ENCODE measurements around the gene LIMK2. TPM values are rescaled to one million over a fixed set of nuclear protein-coding genes. Genes with fewer than 3 reads are reported as not detected.
"Not testable (repeated sequence)": the region's sequence is repeated elsewhere in the genome, so short reads cannot be mapped to it uniquely, and the experiment has no call there.

LIMK2 gene
- total RNA-seq, 2 experiments from 2014 or later: 48.6 to 54.5 TPM

- CTCF ChIA-PET: interaction anchor here (0.7 to 2.0 kb wide), 4 partner anchors 8 to 794 kb away, joined by 3 to 10 read pairs (median 3); partner anchors contain the start of gene SELENOM
- Mint-ChIP-seq H3K4me1 (no peaks in the 10 kb centered on the region), H3K4me3 (no peak overlapping the region), H3K36me3 (ENCODE audit: low read depth) (peaks cover 12% of the 10 kb centered on the region), H3K27ac (no peak overlapping the region), H3K9me3 (no peaks in the 10 kb centered on the region), H3K27me3 (no peaks in the 10 kb centered on the region)
- POLR2A ChIA-PET: no interaction called here
- no peak for DNase-seq
Measured at GRCh38 chr22:31193092-31193491, 19.0 kb upstream of the LIMK2 start.

DNA sequence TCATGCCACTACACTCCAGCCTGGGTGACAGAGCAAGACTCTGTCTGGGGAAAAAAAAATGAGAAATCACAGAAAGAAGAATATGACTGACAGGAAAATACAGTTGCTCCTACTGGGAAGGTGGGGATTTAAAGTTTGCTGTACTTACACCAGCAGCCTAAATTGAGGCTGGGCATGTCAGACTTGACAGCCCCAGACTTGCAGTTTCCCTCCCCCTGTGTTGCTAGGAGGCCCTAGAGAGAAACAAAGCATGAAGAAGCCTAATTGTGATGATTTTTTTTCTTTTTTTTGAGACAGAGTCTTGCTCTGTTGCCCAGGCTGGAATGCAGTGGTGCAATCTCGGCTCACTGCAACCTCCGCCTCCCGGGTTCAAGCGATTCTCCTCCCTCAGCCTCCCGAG, 17.4 kb upstream of the LIMK2 start:
- H3K27me3 Mint-ChIP-seq, H3K9me3 Mint-ChIP-seq, H3K4me3 Mint-ChIP-seq, DNase-seq, POLR2A ChIA-PET, H3K4me1 Mint-ChIP-seq, CTCF ChIA-PET, H3K27ac Mint-ChIP-seq: not testable (repeated sequence)
- H3K36me3 Mint-ChIP-seq (ENCODE audit: low read depth): peaks cover 12% of the 10 kb centered on the region

DNA sequence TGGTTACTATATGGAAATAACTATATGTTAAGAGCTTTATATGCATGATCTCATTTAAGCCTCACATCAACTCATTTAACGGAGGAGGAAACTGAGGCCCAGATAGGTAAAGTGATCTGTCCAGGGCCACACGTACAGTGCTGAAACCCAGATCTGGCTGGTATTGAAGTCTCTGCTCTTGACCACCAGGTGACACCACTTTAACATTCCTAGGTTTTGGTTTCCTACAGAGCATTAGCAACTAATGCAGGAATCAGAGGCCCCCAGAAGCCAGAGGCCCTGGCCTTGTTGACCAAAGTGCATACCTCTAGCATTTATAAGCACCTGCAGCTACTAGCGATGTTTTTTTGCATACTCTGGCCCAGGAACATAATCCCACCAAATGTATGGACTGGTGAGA, 12.9 kb upstream of the LIMK2 start:
- no peak for DNase-seq
- ChIA-PET CTCF (interaction anchor here (1.1 kb wide), 1 partner anchor 12 kb away, joined by 4 read pairs; no protein-coding TSS in a partner anchor), POLR2A (no interaction called here)
- no peaks in the 10 kb centered on the region for H3K9me3 Mint-ChIP-seq
- H3K36me3 Mint-ChIP-seq (ENCODE audit: low read depth): peaks cover 10% of the 10 kb centered on the region
- H3K4me1 Mint-ChIP-seq: peaks cover 7% of the 10 kb centered on the region
- no peak overlapping the region for H3K27ac Mint-ChIP-seq
- no peak overlapping the region for H3K4me3 Mint-ChIP-seq
- no peaks in the 10 kb centered on the region for H3K27me3 Mint-ChIP-seq

DNA sequence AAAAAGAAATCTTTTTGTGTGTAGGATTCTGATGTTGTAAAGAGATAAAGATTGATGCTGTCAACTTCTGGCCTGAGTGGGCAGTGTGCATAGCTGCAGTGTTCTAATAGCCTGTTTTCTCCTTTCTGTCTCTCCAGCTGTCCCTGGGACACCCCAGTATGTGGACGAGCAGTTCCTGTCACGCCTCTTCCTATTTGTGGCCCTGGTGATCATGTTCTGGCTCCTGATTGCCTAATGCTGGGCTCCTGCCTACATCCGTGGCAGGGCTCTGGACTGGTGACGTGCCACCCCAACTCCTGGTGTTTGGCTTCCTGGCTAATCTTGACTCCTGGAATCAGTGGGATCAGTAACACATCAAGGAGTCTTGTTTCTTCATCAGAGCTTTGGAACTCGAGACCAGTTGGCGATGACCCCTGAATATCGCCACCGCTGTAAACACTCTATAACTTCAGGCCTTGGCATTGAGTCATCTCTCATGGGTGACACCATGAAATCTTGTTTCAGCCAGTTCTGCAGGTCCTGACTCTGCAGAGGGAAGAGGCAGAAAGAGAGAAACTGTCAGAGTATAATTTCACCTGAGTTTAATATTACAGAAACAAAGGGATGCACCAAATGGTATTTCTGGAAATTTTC, 7.6 kb upstream of the LIMK2 start:
- CTCF ChIA-PET, DNase-seq, H3K4me3 Mint-ChIP-seq, H3K4me1 Mint-ChIP-seq, H3K9me3 Mint-ChIP-seq, H3K27ac Mint-ChIP-seq, H3K27me3 Mint-ChIP-seq, POLR2A ChIA-PET: not testable (repeated sequence)
- peaks cover 12% of the 10 kb centered on the region for H3K36me3 Mint-ChIP-seq (ENCODE audit: low read depth)

- H3K27me3 Mint-ChIP-seq, H3K9me3 Mint-ChIP-seq, CTCF ChIA-PET, POLR2A ChIA-PET, DNase-seq, H3K4me3 Mint-ChIP-seq, H3K27ac Mint-ChIP-seq: not testable (repeated sequence)
- Mint-ChIP-seq H3K36me3 (ENCODE audit: low read depth) (peaks cover 13% of the 10 kb centered on the region), H3K4me1 (peaks cover 14% of the 10 kb centered on the region)
Measured at GRCh38 chr22:31205059-31205458, 7.0 kb upstream of the LIMK2 start.

DNA sequence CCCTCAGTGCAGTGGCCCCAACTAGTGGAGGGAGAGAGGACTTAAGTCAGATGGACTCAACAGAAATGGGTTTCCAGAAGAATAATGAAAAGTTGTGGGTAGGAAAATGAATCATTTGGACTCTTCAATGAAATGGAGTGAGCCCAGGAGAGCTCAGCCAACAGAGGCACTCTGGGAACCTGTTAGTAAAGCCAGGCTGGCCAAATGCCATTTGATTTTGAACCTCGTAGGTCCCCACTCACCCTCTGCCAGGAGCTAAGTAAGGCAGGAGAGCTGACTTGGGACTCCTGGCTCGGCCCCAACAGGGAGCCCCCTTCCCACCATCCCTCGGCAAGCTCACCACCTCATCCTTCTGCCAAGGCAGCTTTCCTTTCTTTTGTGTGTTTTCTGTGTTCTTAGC, 5.6 kb upstream of the LIMK2 start:
- H3K27me3 Mint-ChIP-seq, H3K4me3 Mint-ChIP-seq, H3K27ac Mint-ChIP-seq, POLR2A ChIA-PET, H3K9me3 Mint-ChIP-seq, DNase-seq: not testable (repeated sequence)
- peaks cover 27% of the 10 kb centered on the region for H3K4me1 Mint-ChIP-seq
- CTCF ChIA-PET: interaction anchor here (1.5 to 13.2 kb wide), 3 partner anchors 13 to 66 kb away, joined by 3 to 110 read pairs (median 8); no protein-coding TSS in a partner anchor
- H3K36me3 Mint-ChIP-seq (ENCODE audit: low read depth): peaks cover 13% of the 10 kb centered on the region

DNA sequence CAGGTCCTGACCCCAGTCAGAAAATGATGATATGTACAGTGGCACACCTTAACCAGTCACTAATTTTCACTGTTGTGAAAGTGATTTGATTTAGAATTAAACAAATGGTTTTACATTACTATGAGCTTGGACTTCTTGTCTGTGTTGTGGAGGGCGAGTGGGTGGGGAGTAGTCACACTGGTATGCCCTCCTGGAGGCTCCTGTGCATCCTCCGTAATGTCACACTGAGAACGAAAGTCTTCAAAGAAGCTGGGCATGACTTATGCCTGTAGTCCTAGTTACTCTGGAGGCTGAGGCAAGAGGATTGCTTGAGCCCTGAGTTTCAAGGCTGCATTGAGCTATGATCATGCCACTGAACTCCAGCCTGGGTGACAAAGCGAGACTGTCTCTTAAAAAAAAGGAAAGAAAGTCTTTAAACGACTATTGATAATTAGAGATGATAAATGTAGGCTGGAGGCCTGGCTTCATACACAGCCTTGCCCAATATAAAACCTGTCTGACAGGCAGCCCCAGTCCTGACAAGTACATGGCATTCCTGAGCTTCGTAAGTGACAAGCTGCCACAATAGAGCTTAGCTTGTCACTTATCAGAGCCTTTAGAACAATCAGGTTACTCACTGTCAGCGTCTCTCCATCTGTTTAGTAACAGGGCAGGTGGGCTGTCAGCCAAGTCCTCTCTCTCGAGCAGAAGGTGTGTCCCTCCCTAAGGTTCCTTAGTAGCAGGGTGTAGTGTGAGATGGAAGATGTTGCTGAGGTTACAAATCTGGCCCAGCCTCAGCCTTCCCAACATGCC, 5.0 kb upstream of the LIMK2 start:
- ChIA-PET CTCF (interaction anchor here (0.6 to 13.2 kb wide), 4 partner anchors 12 to 618 kb away, joined by 3 to 110 read pairs (median 6); no protein-coding TSS in a partner anchor), POLR2A (no interaction called here)
- H3K9me3 Mint-ChIP-seq: no peaks in the 10 kb centered on the region
- peaks cover 13% of the 10 kb centered on the region for H3K36me3 Mint-ChIP-seq (ENCODE audit: low read depth)
- H3K27ac Mint-ChIP-seq: peak overlapping the region; percentile 61
- no peaks in the 10 kb centered on the region for H3K27me3 Mint-ChIP-seq
- H3K4me1 Mint-ChIP-seq: peaks cover 32% of the 10 kb centered on the region
- no peak for DNase-seq
- H3K4me3 Mint-ChIP-seq: no peak overlapping the region

DNA sequence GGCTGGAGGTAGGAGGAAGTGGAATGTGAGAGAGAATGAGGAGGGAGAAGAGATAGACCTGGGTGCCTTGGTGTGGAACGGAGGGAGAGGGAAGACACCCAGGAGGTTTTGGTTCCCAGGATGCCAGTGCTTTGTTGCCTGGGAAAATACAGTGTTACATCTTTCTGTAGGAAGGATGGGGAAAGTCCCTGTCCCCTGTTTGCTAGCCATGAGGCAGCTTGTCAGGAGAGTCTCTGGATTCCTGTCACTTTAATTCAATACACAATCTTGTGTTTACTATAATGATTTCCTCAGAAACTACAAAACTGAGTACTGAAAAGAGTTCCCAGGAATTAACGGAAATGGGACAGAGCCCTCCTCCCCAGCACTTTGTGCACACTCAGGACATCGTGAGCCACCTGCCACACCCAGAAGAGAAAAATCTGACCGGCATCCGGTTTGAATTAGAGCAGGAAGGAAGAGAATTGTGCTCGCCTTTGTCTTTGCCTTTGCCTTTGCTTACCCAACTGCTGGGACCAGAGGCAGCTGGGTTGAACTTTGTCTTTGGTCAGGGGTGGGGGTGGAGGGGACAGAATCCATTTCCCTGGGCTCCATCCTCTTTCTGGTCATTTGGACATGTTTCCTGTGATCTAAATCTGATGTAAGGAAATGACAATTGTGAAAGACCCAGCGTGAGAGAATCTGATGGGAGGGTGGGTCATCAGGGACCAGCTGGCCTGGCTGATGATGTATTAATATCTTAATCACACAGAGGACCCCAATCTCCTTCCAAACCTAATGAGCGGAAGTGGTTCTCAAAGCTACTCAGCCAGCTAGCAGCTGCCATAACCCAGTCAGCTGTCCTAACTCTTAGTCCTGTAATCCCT, 1.3 kb upstream of the LIMK2 start:
- DNase-seq: peak; percentile 34
- Mint-ChIP-seq H3K4me1 (peaks cover 46% of the 10 kb centered on the region), H3K27ac (peak overlapping the region; percentile 92), H3K9me3 (no peaks in the 10 kb centered on the region), H3K36me3 (ENCODE audit: low read depth) (peaks cover 10% of the 10 kb centered on the region), H3K4me3 (peak overlapping the region; percentile 90), H3K27me3 (no peaks in the 10 kb centered on the region)
- POLR2A ChIA-PET: no interaction called here
- CTCF ChIA-PET: interaction anchor here (0.6 to 13.2 kb wide), 13 partner anchors 9 to 125 kb away, joined by 3 to 110 read pairs (median 4); partner anchors contain the start of gene PIK3IP1

DNA sequence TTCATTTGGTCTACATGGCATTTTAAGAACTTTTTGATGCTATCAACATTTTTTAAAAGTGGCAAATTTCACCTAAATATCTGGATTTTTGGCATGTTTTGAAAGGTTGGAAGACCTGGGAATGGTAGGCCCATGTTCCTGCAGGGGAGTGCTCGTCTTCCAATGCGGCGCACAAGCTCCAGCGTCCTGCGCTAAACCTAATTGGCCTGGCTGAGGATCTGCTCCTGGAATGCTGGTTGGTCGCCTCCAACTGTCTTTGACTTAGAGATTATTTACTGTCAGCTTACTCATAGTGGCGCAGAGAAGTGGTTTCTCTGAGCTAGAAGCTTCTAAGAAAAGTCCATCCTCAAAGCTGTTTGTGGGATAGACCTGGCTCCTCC, 626 bp upstream of the LIMK2 start:
- H3K4me3 Mint-ChIP-seq: peak overlapping the region; percentile 90

DNA sequence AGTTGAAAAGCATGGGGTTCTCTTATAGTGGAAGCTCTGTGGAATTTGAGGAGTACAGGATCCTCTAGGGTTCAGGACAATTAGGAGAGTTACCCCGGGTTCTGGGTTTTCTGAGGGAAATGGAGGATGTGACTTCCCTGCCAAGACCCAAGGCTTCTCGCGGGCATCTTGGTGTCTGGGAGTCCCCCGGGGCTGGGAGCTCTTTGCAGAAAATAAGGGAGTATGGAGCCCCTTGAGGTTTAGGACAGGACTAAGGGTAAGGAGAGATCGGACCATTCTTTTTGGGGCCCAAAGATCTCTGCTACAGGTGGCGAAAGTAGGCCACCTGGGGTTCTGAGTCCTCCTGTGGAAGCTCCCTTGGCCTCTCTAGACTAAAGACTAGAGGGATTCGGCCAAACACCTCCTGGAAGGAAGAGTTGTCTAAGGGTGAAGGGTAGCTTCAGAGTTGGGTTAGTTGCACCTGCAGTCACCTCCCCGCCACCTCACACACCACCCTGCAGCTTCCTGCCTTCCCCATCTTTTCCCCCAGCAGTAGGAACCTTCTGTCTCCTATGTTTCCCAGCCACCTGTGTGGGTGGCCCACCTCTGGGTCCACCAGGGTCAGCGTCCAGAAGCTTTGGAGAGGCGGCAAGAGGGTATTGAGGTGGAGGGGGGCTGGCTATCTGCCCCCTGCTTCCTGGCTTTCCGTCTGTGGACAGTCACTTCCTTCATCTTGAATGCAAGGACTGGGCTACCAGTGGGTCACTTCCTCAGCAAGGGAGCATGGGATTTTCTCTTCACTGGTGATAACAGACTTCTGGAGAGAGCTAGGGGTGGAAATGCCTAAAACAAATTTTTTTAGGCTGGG, 908 bp downstream of the LIMK2 start:
- H3K9me3 Mint-ChIP-seq: no peaks in the 10 kb centered on the region
- no peaks in the 10 kb centered on the region for H3K27me3 Mint-ChIP-seq
- peaks cover 12% of the 10 kb centered on the region for H3K36me3 Mint-ChIP-seq (ENCODE audit: low read depth)
- DNase-seq: no peak
- peaks cover 58% of the 10 kb centered on the region for H3K4me1 Mint-ChIP-seq
- peak overlapping the region; percentile 92 for H3K27ac Mint-ChIP-seq
- peak overlapping the region; percentile 90 for H3K4me3 Mint-ChIP-seq
- POLR2A ChIA-PET: interaction anchor here (0.6 to 1.1 kb wide), 2 partner anchors 13 to 469 kb away, joined by 3 to 4 read pairs; no protein-coding TSS in a partner anchor
- CTCF ChIA-PET: interaction anchor here (0.6 to 13.2 kb wide), 11 partner anchors 9 to 290 kb away, joined by 3 to 110 read pairs (median 4); no protein-coding TSS in a partner anchor

More for the DNA sequence above, 626 bp upstream of the LIMK2 start:
- no peak for DNase-seq
- Mint-ChIP-seq H3K27ac (peak overlapping the region; percentile 92), H3K4me1 (peaks cover 51% of the 10 kb centered on the region), H3K27me3 (no peaks in the 10 kb centered on the region), H3K9me3 (no peaks in the 10 kb centered on the region), H3K36me3 (ENCODE audit: low read depth) (peaks cover 10% of the 10 kb centered on the region)
- ChIA-PET CTCF (interaction anchor here (0.6 to 13.2 kb wide), 13 partner anchors 9 to 1229 kb away, joined by 3 to 110 read pairs (median 4); partner anchors contain the start of gene PIK3IP1), POLR2A (no interaction called here)

DNA sequence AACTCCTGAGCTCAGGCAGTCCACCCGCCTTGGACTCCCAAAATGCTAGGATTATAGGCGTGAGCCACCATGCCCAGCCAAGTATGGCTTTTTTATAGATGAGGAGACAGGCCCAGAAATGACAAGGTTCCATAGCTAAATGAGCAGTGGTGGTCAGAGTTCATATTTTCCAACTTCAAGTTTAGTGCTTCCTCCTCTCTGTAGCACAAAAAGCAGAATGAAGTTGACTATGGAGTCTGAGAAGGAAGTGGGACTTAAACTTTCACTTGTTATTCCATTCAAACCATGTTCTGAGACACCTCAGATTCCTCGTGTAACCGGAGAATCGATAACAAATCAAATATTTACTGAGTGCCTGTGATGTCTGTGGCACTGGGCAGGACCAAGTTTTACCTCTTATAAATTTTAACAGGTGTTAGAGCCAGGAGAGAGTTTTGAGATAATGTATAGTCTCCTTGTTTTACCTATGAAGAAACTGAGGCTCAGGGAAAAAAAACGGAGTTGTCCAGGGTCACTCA, 3.0 kb downstream of the LIMK2 start:
- Mint-ChIP-seq H3K4me1 (peaks cover 64% of the 10 kb centered on the region), H3K27me3 (no peaks in the 10 kb centered on the region), H3K4me3 (no peak overlapping the region), H3K36me3 (ENCODE audit: low read depth) (peaks cover 14% of the 10 kb centered on the region), H3K27ac (no peak overlapping the region), H3K9me3 (no peaks in the 10 kb centered on the region)
- no peak for DNase-seq
- ChIA-PET POLR2A (no interaction called here), CTCF (interaction anchor here (13.2 kb wide), 1 partner anchor 13 kb away, joined by 110 read pairs; no protein-coding TSS in a partner anchor)
